ENCODE measurements around the gene TM9SF4. TPM values are rescaled to one million over a fixed set of nuclear protein-coding genes. Genes with fewer than 3 reads are reported as not detected.
"Not testable (repeated sequence)": the region's sequence is repeated elsewhere in the genome, so short reads cannot be mapped to it uniquely, and the experiment has no call there.

Gene TM9SF4
- total RNA-seq, 1 donor from 2014 or later = 18.8 TPM

GRCh38 chr20:32162351-32162750, 52.8 kb downstream of the TM9SF4 start:
- Histone ChIP-seq H3K9me3 (ENCODE audit: control insufficient read depth in 3 of 3, low read length in 3 of 3) (no peaks in the 10 kb centered on the region), H3K27ac (ENCODE audit: low read depth, low read length) (no peak overlapping the region), H3K36me3 (ENCODE audit: control insufficient read depth in 3 of 3, insufficient read depth in 3 of 3, low read length in 3 of 3) (peaks cover 52 to 80% (median 76%) of the 10 kb centered on the region in 3 donors), H3K4me1 (ENCODE audit: control insufficient read depth in 3 of 3, insufficient read depth in 3 of 3, low read length in 3 of 3) (no peaks in the 10 kb centered on the region), H3K4me3 (ENCODE audit: low read length in 3 of 3) (no peak overlapping the region), H3K9ac (ENCODE audit: low read depth in 1 of 3, low read length in 3 of 3) (no peak overlapping the region), H3K27me3 (ENCODE audit: control insufficient read depth in 3 of 3, insufficient read depth in 3 of 3, low read length in 3 of 3) (no peaks in the 10 kb centered on the region)

- H3K36me3 ChIP-seq (ENCODE audit: control insufficient read depth in 3 of 3, insufficient read depth in 3 of 3, low read length in 3 of 3) = peaks cover 40 to 67% (median 65%) of the 10 kb centered on the region in 3 donors
- no peak overlapping the region for H3K27ac ChIP-seq (ENCODE audit: low read depth, low read length)
- peaks cover 0 to 4% (median 0%) of the 10 kb centered on the region in 3 donors for H3K4me1 ChIP-seq (ENCODE audit: control insufficient read depth in 3 of 3, insufficient read depth in 3 of 3, low read length in 3 of 3)
- H3K9me3 ChIP-seq (ENCODE audit: control insufficient read depth in 3 of 3, low read length in 3 of 3) = no peaks in the 10 kb centered on the region
- H3K9ac ChIP-seq (ENCODE audit: low read depth in 1 of 3, low read length in 3 of 3) = no peak overlapping the region
- no peaks in the 10 kb centered on the region for H3K27me3 ChIP-seq (ENCODE audit: control insufficient read depth in 3 of 3, insufficient read depth in 3 of 3, low read length in 3 of 3)
- no peak overlapping the region for H3K4me3 ChIP-seq (ENCODE audit: low read length in 3 of 3)
Measured at GRCh38 chr20:32163951-32164350, 54.4 kb downstream of the TM9SF4 start.

GRCh38 chr20:32164984-32165735, 55.6 kb downstream of the TM9SF4 start:
- H3K9me3 ChIP-seq (ENCODE audit: control insufficient read depth in 3 of 3, low read length in 3 of 3) = no peaks in the 10 kb centered on the region
- no peaks in the 10 kb centered on the region for H3K27me3 ChIP-seq (ENCODE audit: control insufficient read depth in 3 of 3, insufficient read depth in 3 of 3, low read length in 3 of 3)
- no peak overlapping the region for H3K9ac ChIP-seq (ENCODE audit: low read depth in 1 of 3, low read length in 3 of 3)
- H3K4me1 ChIP-seq (ENCODE audit: control insufficient read depth in 3 of 3, insufficient read depth in 3 of 3, low read length in 3 of 3) = peaks cover 0 to 4% (median 0%) of the 10 kb centered on the region in 3 donors
- no peak overlapping the region for H3K27ac ChIP-seq (ENCODE audit: low read depth, low read length)
- H3K36me3 ChIP-seq (ENCODE audit: control insufficient read depth in 3 of 3, insufficient read depth in 3 of 3, low read length in 3 of 3) = peaks cover 28 to 55% (median 54%) of the 10 kb centered on the region in 3 donors
- H3K4me3 ChIP-seq (ENCODE audit: low read length in 3 of 3) = no peak overlapping the region

- Histone ChIP-seq H3K27ac (ENCODE audit: low read depth, low read length) (no peak overlapping the region), H3K4me3 (ENCODE audit: low read length in 3 of 3) (no peak overlapping the region)
Measured at GRCh38 chr20:32165836-32166545, 56.5 kb downstream of the TM9SF4 start.

GRCh38 chr20:32167552-32167951, 58.0 kb downstream of the TM9SF4 start:
- no peak overlapping the region for H3K27ac ChIP-seq (ENCODE audit: low read depth, low read length)
- peaks cover 0 to 4% (median 0%) of the 10 kb centered on the region in 3 donors for H3K4me1 ChIP-seq (ENCODE audit: control insufficient read depth in 3 of 3, insufficient read depth in 3 of 3, low read length in 3 of 3)
- H3K36me3 ChIP-seq (ENCODE audit: control insufficient read depth in 3 of 3, insufficient read depth in 3 of 3, low read length in 3 of 3) = peaks cover 15 to 35% (median 35%) of the 10 kb centered on the region in 3 donors
- H3K27me3 ChIP-seq (ENCODE audit: control insufficient read depth in 3 of 3, insufficient read depth in 3 of 3, low read length in 3 of 3) = no peaks in the 10 kb centered on the region
- H3K9me3 ChIP-seq (ENCODE audit: control insufficient read depth in 3 of 3, low read length in 3 of 3) = no peaks in the 10 kb centered on the region
- H3K4me3 ChIP-seq (ENCODE audit: low read length in 3 of 3) = no peak overlapping the region
- H3K9ac ChIP-seq (ENCODE audit: low read depth in 1 of 3, low read length in 3 of 3) = no peak overlapping the region

More at GRCh38 chr20:32165836-32166545, 56.5 kb downstream of the TM9SF4 start:
- Histone ChIP-seq H3K9me3 (ENCODE audit: control insufficient read depth in 3 of 3, low read length in 3 of 3) (no peaks in the 10 kb centered on the region), H3K4me1 (ENCODE audit: control insufficient read depth in 3 of 3, insufficient read depth in 3 of 3, low read length in 3 of 3) (peaks cover 0 to 4% (median 0%) of the 10 kb centered on the region in 3 donors), H3K27me3 (ENCODE audit: control insufficient read depth in 3 of 3, insufficient read depth in 3 of 3, low read length in 3 of 3) (no peaks in the 10 kb centered on the region), H3K36me3 (ENCODE audit: control insufficient read depth in 3 of 3, insufficient read depth in 3 of 3, low read length in 3 of 3) (peaks cover 25 to 51% (median 50%) of the 10 kb centered on the region in 3 donors), H3K9ac (ENCODE audit: low read depth in 1 of 3, low read length in 3 of 3) (no peak overlapping the region)

- Histone ChIP-seq H3K27ac (ENCODE audit: low read depth, low read length) (no peak overlapping the region), H3K36me3 (ENCODE audit: control insufficient read depth in 3 of 3, insufficient read depth in 3 of 3, low read length in 3 of 3) (peaks cover 12 to 30% (median 29%) of the 10 kb centered on the region in 3 donors), H3K27me3 (ENCODE audit: control insufficient read depth in 3 of 3, insufficient read depth in 3 of 3, low read length in 3 of 3) (no peaks in the 10 kb centered on the region), H3K4me1 (ENCODE audit: control insufficient read depth in 3 of 3, insufficient read depth in 3 of 3, low read length in 3 of 3) (peaks cover 0 to 4% (median 0%) of the 10 kb centered on the region in 3 donors), H3K4me3 (ENCODE audit: low read length in 3 of 3) (no peak overlapping the region), H3K9ac (ENCODE audit: low read depth in 1 of 3, low read length in 3 of 3) (no peak overlapping the region), H3K9me3 (ENCODE audit: control insufficient read depth in 3 of 3, low read length in 3 of 3) (no peaks in the 10 kb centered on the region)
Measured at GRCh38 chr20:32168184-32168910, 58.8 kb downstream of the TM9SF4 start.

GRCh38 chr20:32177696-32178095, 68.2 kb downstream of the TM9SF4 start:
- H3K4me1 ChIP-seq (ENCODE audit: control insufficient read depth in 3 of 3, insufficient read depth in 3 of 3, low read length in 3 of 3); H3K4me3 ChIP-seq (ENCODE audit: low read length in 3 of 3); H3K27ac ChIP-seq (ENCODE audit: low read depth, low read length); H3K9ac ChIP-seq (ENCODE audit: low read depth in 1 of 3, low read length in 3 of 3); H3K27me3 ChIP-seq (ENCODE audit: control insufficient read depth in 3 of 3, insufficient read depth in 3 of 3, low read length in 3 of 3); H3K36me3 ChIP-seq (ENCODE audit: control insufficient read depth in 3 of 3, insufficient read depth in 3 of 3, low read length in 3 of 3); H3K9me3 ChIP-seq (ENCODE audit: control insufficient read depth in 3 of 3, low read length in 3 of 3): not testable (repeated sequence)

GRCh38 chr20:32179515-32179914, 70.0 kb downstream of the TM9SF4 start:
- H3K9me3 ChIP-seq (ENCODE audit: control insufficient read depth in 3 of 3, low read length in 3 of 3) = no peaks in the 10 kb centered on the region
- no peak overlapping the region for H3K4me3 ChIP-seq (ENCODE audit: low read length in 3 of 3)
- no peak overlapping the region for H3K9ac ChIP-seq (ENCODE audit: low read depth in 1 of 3, low read length in 3 of 3)
- no peak overlapping the region for H3K27ac ChIP-seq (ENCODE audit: low read depth, low read length)
- no peaks in the 10 kb centered on the region for H3K27me3 ChIP-seq (ENCODE audit: control insufficient read depth in 3 of 3, insufficient read depth in 3 of 3, low read length in 3 of 3)
- no peaks in the 10 kb centered on the region for H3K36me3 ChIP-seq (ENCODE audit: control insufficient read depth in 3 of 3, insufficient read depth in 3 of 3, low read length in 3 of 3)
- H3K4me1 ChIP-seq (ENCODE audit: control insufficient read depth in 3 of 3, insufficient read depth in 3 of 3, low read length in 3 of 3) = no peaks in the 10 kb centered on the region

GRCh38 chr20:32179934-32180333, 70.4 kb downstream of the TM9SF4 start:
- Histone ChIP-seq H3K9me3 (ENCODE audit: control insufficient read depth in 3 of 3, low read length in 3 of 3) (no peaks in the 10 kb centered on the region), H3K4me3 (ENCODE audit: low read length in 3 of 3) (no peak overlapping the region), H3K9ac (ENCODE audit: low read depth in 1 of 3, low read length in 3 of 3) (no peak overlapping the region), H3K36me3 (ENCODE audit: control insufficient read depth in 3 of 3, insufficient read depth in 3 of 3, low read length in 3 of 3) (no peaks in the 10 kb centered on the region), H3K27ac (ENCODE audit: low read depth, low read length) (no peak overlapping the region), H3K27me3 (ENCODE audit: control insufficient read depth in 3 of 3, insufficient read depth in 3 of 3, low read length in 3 of 3) (no peaks in the 10 kb centered on the region), H3K4me1 (ENCODE audit: control insufficient read depth in 3 of 3, insufficient read depth in 3 of 3, low read length in 3 of 3) (no peaks in the 10 kb centered on the region)
